Right lobe of liver (tissue), 6 donors: ENCODE results near the gene CCDC150. TPM values are rescaled to one million over a fixed set of nuclear protein-coding genes. Genes with fewer than 3 reads are reported as not detected.
"Not testable (repeated sequence)": the region's sequence is repeated elsewhere in the genome, so short reads cannot be mapped to it uniquely, and the experiment has no call there.

Experiments
- ATAC-seq, 4 donors: fragments of 200-7000 bp; cut with Tn5 transposase; one replicate each; pipeline ENCODE4 v1.9.1; 2020; ENCODE audit warnings: mild to moderate bottlenecking in 4 of 4, moderate library complexity in 4 of 4
- DNase-seq, 3 donors: peaks; one replicate each; pipeline ENCODE4 v3.0.0-alpha.2; 2020
- H3K27ac ChIP-seq, 3 donors: fragments of 200-600 bp; one replicate each; pipeline ENCODE4 v1.8.0; 2022
- H3K27me3 ChIP-seq, 2 donors: fragments of 200-600 bp; one replicate each; pipeline ENCODE4 v1.8.0; 2022
- H3K36me3 ChIP-seq, 4 donors: fragments of 200-600 bp; sonication (generic) in 1 of 4; one replicate each; pipeline versions ENCODE4 v1.5.1 to v1.8.0; 2017 to 2022; ENCODE audit warnings: control low read depth in 1 of 4
- H3K4me1 ChIP-seq, 4 donors: fragments of 200-600 bp; sonication (generic) in 1 of 4; one replicate each; pipeline versions ENCODE4 v1.5.1 to v1.8.0; 2017 to 2022; ENCODE audit warnings: control low read depth in 1 of 4
- H3K4me3 ChIP-seq, 3 donors: fragments of 200-600 bp; one replicate each; pipeline ENCODE4 v1.8.0; 2022
- H3K9me3 ChIP-seq, 4 donors: fragments of 200-600 bp; sonication (generic) in 1 of 4; one replicate each; pipeline versions ENCODE4 v1.5.1 to v1.8.0; 2017 to 2022; ENCODE audit warnings: control low read depth in 1 of 4
- CTCF ChIP-seq, 4 donors: fragments of 200-600 bp in 3 of 4; fragments of 450-650 bp in 1 of 4; IDR thresholded peaks; one replicate each; pipeline versions ENCODE4 v1.5.1 to v1.8.0; 2016 to 2022; ENCODE audit warnings: antibody characterized with exemption in 4 of 4, mild to moderate bottlenecking in 2 of 4
- POLR2A ChIP-seq: fragments of 450-650 bp; IDR thresholded peaks from one replicate; pipeline ENCODE4 v1.6.1; 2017; ENCODE audit warnings: antibody characterized with exemption, mild to moderate bottlenecking
- WGBS: methylation state at CpG from one replicate; pipeline ENCODE4 v1.1.6; 2018; ENCODE audit warnings: low coverage, low lambda C conversion rate; ENCODE audit not compliant: insufficient coverage; ENCODE audit errors: missing lambda C conversion rate; 5-methylcytosine and 5-hydroxymethylcytosine counted together
- intact Hi-C, 2 donors: fragments of 100-400 bp; cut with DNase I; formaldehyde crosslinking; loops; one replicate each; pipeline versions ENCODE4 v1.11.2 to v1.14.1; 2022
- total RNA-seq, 6 experiments: library from RNA; depleted of rRNA in 2 of 6; stranded (reverse); fragments of >200 nt in 2 of 6; fragmentation: NEBNext Ultra II Directional in 3 of 6; extraction: Animal tissue kit (Norgen Biotek cat#: 25700) in 3 of 6; gene quantifications; one replicate each; pipeline versions ENCODE4 v1.1.0 to v1.2.4, GENCODE V29; 2016 to 2023
- donor health status: DM: no; HTN: yes; CAD: no.
- donor health status: DM: no; HTN: no; CAD: no.
- donor health status: DM: no; HTN: no; CAD: no.
- donor health status: DM: no; HTN: yes; CAD: no.
- donor health status: DM: no; HTN: yes; CAD: no.

The CCDC150 gene
- total RNA-seq, 6 experiments from 2014 or later, result 0.98 to 4.1 (median 1.9) TPM

DNA sequence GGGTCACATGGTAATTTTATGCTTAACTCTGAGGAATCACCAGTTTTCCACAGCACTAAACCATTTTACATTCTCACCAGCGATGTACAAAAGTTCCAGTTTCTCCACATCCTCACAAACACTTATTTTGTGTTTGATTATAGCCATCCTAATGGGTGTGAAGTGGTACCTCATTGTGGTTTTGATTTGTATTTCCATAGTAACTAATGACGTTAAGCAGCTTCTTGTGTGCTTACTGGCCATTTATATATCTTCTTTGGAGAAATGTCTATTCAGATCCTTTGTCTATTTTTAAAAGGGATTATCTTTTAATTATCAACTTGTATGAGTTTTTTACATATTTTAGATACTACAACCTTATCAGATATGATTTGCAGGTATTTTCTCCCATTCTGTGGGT, 42.0 kb downstream of the CCDC150 start:
- TF ChIP-seq CTCF (IDR thresholded peaks at IDR 0.05) (no peak), POLR2A (no peak)
- Histone ChIP-seq H3K27ac (no peak overlapping the region), H3K4me1 (no peaks in the 10 kb centered on the region), H3K36me3 (no peaks in the 10 kb centered on the region), H3K27me3 (no peaks in the 10 kb centered on the region), H3K4me3 (no peak overlapping the region), H3K9me3 (peaks cover 0 to 3% (median 0%) of the 10 kb centered on the region in 4 donors)
- WGBS, result 87% methylated on average over 2 of the region's 2 CpGs
- no peak for ATAC-seq
- intact Hi-C loops, result no loop called here
- no peak for DNase-seq

- Histone ChIP-seq H3K27me3 (no peaks in the 10 kb centered on the region), H3K9me3 (peaks cover 0 to 3% (median 0%) of the 10 kb centered on the region in 4 donors), H3K27ac (no peak overlapping the region), H3K36me3 (no peaks in the 10 kb centered on the region), H3K4me3 (no peak overlapping the region), H3K4me1 (no peaks in the 10 kb centered on the region)
- ATAC-seq (no peak), DNase-seq (no peak)
- TF ChIP-seq POLR2A, result no peak
- no peak for TF ChIP-seq CTCF (IDR thresholded peaks at IDR 0.05)
- 93% methylated on average over 7 of the region's 7 CpGs for WGBS
- intact Hi-C loops, result no loop called here
Measured at GRCh38 chr2:196685792-196686191, 46.3 kb downstream of the CCDC150 start.

GRCh38 chr2:196686737-196687136, 47.2 kb downstream of the CCDC150 start:
- H3K4me1 ChIP-seq, H3K27ac ChIP-seq, H3K9me3 ChIP-seq, intact Hi-C loops, H3K4me3 ChIP-seq, H3K27me3 ChIP-seq, ATAC-seq, DNase-seq, H3K36me3 ChIP-seq: not testable (repeated sequence)
- 83% methylated on average over 1 of the region's 2 CpGs for WGBS

- TF ChIP-seq CTCF (IDR thresholded peaks at IDR 0.05) (no peak), POLR2A (no peak)
Measured at GRCh38 chr2:196696423-196697079, 57.0 kb downstream of the CCDC150 start.

DNA sequence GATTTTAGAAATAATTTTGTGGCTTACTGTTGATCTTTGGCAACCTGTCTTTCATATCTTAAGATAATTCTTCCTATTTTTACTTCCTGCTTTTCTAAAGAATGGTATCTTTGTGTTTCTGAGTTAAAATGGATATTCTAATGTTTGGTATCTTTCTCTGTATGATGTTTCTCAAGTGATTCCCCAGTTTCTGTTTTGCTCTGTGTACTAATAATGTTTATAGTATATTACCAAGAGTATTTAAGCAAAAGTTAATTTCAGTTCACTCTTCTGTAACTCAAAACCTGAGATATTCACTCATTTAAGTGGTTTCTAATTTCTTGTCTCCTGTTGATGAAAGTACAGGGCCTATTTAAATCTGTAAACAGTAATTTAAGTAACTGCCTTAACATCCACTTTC, 58.3 kb downstream of the CCDC150 start:
- no peak overlapping the region for H3K27ac ChIP-seq
- no peak for DNase-seq
- ATAC-seq, result no peak
- H3K9me3 ChIP-seq, result no peaks in the 10 kb centered on the region
- H3K4me3 ChIP-seq, result no peak overlapping the region
- no peaks in the 10 kb centered on the region for H3K36me3 ChIP-seq
- no peaks in the 10 kb centered on the region for H3K4me1 ChIP-seq
- intact Hi-C loops, result no loop called here
- TF ChIP-seq POLR2A (no peak), CTCF (IDR thresholded peaks at IDR 0.05) (no peak)
- H3K27me3 ChIP-seq, result no peaks in the 10 kb centered on the region

More at GRCh38 chr2:196696423-196697079, 57.0 kb downstream of the CCDC150 start:
- no peaks in the 10 kb centered on the region for H3K27me3 ChIP-seq
- no peaks in the 10 kb centered on the region for H3K4me1 ChIP-seq
- no peaks in the 10 kb centered on the region for H3K36me3 ChIP-seq
- intact Hi-C loops, result no loop called here
- no peaks in the 10 kb centered on the region for H3K9me3 ChIP-seq
- 94% methylated on average over 3 of the region's 3 CpGs for WGBS
- no peak overlapping the region for H3K4me3 ChIP-seq
- ATAC-seq (peak in 1 of 4 donors; percentile 77), DNase-seq (no peak)
- H3K27ac ChIP-seq, result no peak overlapping the region
